ENCODE results near the gene HTRA3.

DNA sequence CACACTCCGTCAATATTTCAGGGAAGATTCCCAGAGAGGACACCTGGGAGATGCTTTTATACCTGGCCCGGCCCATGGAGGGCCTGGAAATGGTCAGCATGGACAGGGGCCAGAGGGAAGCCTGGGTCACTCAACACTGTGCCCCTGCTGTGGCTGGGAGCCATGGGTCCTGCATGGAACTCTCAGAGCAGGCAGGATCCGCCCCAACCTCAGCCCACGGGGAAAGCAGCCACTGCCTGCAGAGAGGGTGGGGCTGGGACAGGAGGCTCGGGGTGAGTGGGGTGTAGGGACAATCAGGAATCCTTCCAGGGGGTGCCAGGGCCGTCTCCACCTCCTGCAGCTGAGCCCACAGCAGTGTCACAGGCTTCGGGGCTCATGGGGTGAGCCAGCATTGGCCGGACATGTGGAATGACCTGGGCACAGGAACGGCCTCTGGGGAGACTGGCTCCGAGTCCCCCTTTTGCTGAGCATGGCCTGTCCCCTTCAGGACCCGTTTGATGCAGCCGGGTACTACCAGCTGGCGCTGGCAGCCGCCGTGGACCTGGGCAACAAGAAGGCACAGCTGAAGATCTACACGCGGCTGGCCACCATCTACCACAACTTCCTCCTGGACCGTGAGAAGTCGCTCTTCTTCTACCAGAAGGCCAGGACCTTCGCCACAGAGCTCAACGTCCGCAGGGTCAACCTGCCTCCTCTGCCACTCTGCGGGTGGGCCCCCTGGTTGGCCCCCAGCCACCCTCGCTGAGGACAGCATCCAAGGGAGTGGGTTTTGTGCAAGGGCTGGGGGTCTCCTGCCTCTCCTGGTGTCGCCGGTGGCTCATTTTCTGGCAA, 29.1 kb upstream of the HTRA3 start:
- TF ChIP-seq CTCF (IDR thresholded peaks at IDR 0.05; ENCODE audit: insufficient read depth, low read length, poor library complexity, severe bottlenecking) (no peak), EZH2phosphoT487 (conservative IDR thresholded peaks at IDR 0.05; ENCODE audit: low read length) (no peak)

Measured in SU-DHL-6 (cell line).